ENCODE measurements around the gene PSTPIP2. TPM values are rescaled to one million over a fixed set of nuclear protein-coding genes. Genes with fewer than 3 reads are reported as not detected.

The PSTPIP2 gene
- total RNA-seq, 1 experiment from 2014 or later, result 6.8 TPM

DNA sequence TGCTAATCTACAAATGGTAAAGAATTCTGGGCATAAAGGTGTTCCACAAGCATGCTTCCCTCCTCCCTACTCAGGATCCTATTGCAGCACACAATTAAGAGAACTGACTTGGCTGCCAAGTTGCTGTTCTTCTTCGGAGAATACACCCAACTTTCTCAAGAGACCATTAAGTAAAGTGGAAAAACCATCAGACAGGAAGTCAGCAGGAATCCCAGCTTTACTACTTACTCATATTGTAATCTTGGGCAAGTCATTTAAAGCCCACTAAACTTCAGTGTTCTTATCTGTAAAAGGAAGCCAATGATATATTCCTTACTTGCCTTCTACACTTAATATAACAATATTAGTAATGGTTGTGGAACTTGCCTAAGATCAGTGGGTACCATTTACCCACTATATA lies 37.8 kb downstream of the PSTPIP2 start:
- H3K36me3 ChIP-seq, result no peaks in the 10 kb centered on the region
- DNase-seq, result no peak
- no peaks in the 10 kb centered on the region for H3K4me1 ChIP-seq
- H3K9me3 ChIP-seq (replicated peaks), result no peaks in the 10 kb centered on the region
- H3K27me3 ChIP-seq, result no peaks in the 10 kb centered on the region
- no peak overlapping the region for H3K27ac ChIP-seq
- no peak overlapping the region for H3K4me3 ChIP-seq

DNA sequence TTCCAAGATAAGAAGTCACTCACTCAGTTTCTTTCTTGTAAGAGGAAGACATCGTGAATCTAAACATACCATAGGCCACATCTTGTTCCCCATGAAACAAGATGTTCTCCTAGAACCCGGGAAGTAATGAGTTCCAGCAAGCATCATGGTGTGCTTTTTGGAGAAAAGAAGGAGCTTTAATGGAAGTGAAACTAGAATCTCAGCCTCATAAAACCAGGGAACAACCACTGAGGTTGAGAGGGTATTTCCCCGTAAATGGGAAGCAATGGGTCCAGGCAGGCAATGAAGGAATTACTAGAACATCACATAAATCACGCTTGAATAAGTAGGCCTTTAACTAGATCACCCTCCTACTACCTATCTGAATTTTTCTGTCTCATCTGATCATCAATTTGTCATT lies 40.3 kb downstream of the PSTPIP2 start:
- no peak overlapping the region for H3K4me3 ChIP-seq
- H3K4me1 ChIP-seq, result no peaks in the 10 kb centered on the region
- H3K36me3 ChIP-seq, result no peaks in the 10 kb centered on the region
- no peak for DNase-seq
- no peaks in the 10 kb centered on the region for H3K27me3 ChIP-seq
- H3K9me3 ChIP-seq (replicated peaks), result no peaks in the 10 kb centered on the region
- no peak overlapping the region for H3K27ac ChIP-seq

DNA sequence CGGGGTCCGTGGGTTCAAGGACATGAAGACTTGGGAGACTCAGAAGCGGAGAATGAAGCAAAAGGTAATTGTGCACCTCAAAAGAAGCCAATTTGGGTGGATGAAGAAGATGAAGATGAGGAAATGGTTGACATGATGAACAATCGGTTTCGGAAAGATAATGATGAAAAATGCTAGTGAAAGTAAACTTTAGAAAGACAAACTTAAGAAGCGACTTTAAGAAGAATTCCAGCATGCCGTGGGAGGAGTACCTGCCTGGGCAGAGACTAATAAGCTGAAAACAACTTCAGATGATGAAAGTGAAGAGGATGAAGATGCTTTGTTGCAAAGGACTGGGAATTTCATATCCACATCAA lies 43.5 kb downstream of the PSTPIP2 start:
- no peaks in the 10 kb centered on the region for H3K4me1 ChIP-seq
- no peaks in the 10 kb centered on the region for H3K36me3 ChIP-seq
- DNase-seq, result no peak
- H3K27me3 ChIP-seq, result no peaks in the 10 kb centered on the region
- no peak overlapping the region for H3K27ac ChIP-seq
- H3K4me3 ChIP-seq, result no peak overlapping the region
- no peaks in the 10 kb centered on the region for H3K9me3 ChIP-seq (replicated peaks)

DNA sequence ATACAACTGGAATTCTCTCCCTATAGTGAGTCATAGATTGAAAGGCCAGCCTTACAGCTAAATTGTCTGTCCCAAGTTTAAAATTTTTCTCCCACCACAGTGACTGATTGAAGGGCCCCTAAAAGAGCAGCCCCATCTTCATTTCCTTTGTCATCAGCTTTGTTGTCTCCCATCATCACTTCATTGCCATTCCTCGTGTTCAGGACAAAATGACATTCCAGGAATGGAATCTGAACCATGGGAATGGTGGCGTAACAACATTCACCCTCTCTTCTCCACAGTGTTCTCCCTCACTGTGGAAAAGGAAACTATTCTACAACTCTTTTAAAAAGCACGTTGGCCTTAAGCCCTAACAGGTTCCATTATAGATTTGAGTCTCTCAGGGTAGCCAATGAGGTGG lies 52.1 kb downstream of the PSTPIP2 start:
- Histone ChIP-seq H3K9me3 (replicated peaks) (no peaks in the 10 kb centered on the region), H3K27me3 (no peaks in the 10 kb centered on the region), H3K4me3 (no peak overlapping the region), H3K27ac (no peak overlapping the region), H3K36me3 (no peaks in the 10 kb centered on the region), H3K4me1 (no peaks in the 10 kb centered on the region)
- no peak for DNase-seq

DNA sequence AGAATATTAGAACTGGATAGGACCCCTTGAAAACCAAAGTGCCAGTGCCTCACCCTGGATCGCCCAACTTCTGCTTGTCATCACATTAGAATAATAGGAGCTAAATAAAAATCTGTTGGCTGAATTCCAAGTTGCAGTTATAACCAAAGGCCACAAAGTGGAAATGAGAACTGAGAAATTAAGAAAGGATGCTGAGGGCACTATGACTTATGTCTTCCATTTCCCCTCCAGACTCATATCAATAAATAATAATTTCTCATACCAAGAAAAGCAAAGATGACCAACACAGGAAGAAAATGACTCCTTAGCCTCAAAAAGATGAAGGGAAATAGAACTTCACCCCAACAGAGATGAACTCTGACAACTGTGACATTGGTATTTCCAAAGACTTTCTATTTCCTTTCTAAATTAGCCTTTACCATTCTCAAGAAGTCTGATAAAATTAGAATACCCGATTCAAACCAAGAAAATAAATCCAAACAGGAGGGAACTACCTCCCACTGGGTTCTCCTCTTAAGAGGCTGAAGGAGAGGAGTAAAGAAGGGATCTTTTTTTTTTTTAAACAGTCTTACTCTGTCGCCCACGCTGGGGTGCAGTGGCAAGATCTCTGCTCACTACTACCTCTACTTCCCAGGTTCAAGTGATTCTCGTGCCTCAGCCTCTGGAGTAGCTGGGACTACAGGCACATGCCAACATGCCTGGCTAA lies 58.4 kb downstream of the PSTPIP2 start:
- Histone ChIP-seq H3K4me1 (no peaks in the 10 kb centered on the region), H3K9me3 (replicated peaks) (no peaks in the 10 kb centered on the region), H3K27me3 (no peaks in the 10 kb centered on the region), H3K36me3 (no peaks in the 10 kb centered on the region), H3K4me3 (no peak overlapping the region), H3K27ac (no peak overlapping the region)
- no peak for DNase-seq

DNA sequence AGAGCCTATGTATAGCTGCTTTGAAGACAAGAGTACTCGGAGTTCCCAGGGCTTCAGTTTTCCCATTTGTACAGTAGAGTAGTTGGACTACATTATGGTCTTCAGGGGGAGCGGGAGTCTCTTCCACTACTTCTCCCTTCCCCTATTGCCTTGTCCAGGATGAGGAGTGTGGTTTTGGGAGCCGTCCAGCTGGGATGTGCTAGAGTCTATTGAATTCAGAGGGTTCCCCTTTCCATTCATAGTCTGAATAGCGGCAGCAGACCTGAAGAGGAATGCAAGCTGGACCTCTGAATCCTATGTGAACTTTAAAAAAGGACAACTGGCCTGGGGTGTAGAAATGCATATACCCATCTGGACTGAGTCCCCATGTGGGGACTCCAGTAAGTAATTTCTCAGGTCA lies 61.4 kb downstream of the PSTPIP2 start:
- Histone ChIP-seq H3K36me3 (no peaks in the 10 kb centered on the region), H3K4me3 (no peak overlapping the region), H3K27ac (no peak overlapping the region), H3K4me1 (no peaks in the 10 kb centered on the region), H3K9me3 (replicated peaks) (no peaks in the 10 kb centered on the region), H3K27me3 (no peaks in the 10 kb centered on the region)
- DNase-seq, result no peak

DNA sequence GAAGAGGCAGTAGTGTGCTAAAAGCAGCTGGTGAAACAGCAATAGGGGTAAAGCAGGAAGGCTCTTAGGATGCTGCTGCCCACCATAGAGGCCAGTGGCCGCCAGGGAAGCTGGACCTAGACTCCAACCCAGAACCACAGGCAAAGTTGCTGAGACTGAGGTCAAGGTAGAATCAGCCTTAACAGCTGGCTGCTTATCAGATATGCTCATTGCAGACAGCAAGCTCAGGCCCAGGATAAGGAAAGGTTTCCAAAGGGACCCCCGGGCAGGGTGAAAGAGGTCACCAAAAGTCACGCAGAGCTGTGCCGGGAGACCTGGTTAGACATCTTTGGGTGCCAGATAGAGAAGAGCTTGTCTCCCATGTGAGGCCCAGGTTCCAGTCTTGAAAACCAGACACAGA lies 62.0 kb downstream of the PSTPIP2 start:
- no peak for DNase-seq
- Histone ChIP-seq H3K4me3 (no peak overlapping the region), H3K27ac (no peak overlapping the region), H3K36me3 (no peaks in the 10 kb centered on the region), H3K27me3 (no peaks in the 10 kb centered on the region), H3K4me1 (no peaks in the 10 kb centered on the region), H3K9me3 (replicated peaks) (no peaks in the 10 kb centered on the region)

DNA sequence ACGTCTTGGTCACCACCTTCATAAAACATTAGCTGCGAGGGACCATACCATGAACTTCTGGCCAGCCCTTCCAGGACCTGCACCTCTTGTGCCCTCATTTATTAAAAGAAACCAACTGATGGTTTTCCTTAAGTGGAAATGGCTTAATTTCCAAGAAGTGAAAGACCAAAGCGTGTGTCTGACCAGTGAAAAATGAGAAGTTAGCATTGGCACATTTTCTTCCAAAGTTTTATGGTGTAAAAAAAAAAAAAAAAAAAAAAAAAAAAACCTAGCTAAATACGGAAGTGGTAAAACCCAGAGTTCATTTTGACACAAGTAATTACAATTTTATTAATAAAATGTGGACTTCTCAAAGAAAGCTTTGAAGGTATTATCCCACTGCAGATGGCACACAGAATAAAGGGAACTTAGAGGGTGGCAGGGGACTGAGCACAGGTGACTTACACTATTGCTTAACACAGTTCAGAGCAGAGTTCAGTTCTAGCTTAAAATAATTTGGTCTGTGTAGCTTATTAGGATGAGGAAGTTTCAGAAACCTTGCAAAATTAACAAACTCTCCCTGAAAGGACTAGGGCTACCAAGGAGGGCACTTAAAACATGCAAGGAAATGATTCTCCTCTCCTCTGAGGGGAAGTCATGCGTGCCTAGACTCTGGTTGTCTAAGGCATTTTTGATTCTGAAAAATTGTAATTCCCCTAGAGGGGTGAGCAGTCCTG lies 62.8 kb downstream of the PSTPIP2 start:
- Histone ChIP-seq H3K27me3 (no peaks in the 10 kb centered on the region), H3K36me3 (no peaks in the 10 kb centered on the region), H3K9me3 (replicated peaks) (no peaks in the 10 kb centered on the region), H3K4me1 (no peaks in the 10 kb centered on the region), H3K27ac (no peak overlapping the region), H3K4me3 (no peak overlapping the region)
- no peak for DNase-seq

DNA sequence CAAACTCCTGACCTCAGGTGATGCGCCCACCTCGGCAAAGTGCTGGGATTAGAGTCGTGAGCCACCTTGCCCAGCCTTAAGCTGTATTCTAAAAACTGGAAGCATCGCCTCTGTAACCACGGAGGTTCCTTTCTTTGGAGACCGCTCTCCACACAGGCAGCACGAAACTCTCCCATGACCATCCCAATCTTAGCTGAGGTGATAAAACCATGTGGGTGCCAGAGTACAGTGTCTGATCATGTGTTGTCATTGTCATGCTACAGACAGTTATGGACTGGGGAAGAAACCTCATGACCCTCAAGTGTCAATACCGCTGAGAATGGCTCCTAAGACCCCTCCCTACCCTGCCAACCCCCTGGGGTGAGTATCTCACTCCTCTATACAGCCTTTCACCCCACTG lies 63.5 kb downstream of the PSTPIP2 start:
- Histone ChIP-seq H3K4me3 (no peak overlapping the region), H3K36me3 (no peaks in the 10 kb centered on the region), H3K27me3 (no peaks in the 10 kb centered on the region), H3K4me1 (no peaks in the 10 kb centered on the region), H3K9me3 (replicated peaks) (no peaks in the 10 kb centered on the region), H3K27ac (no peak overlapping the region)
- DNase-seq, result no peak

DNA sequence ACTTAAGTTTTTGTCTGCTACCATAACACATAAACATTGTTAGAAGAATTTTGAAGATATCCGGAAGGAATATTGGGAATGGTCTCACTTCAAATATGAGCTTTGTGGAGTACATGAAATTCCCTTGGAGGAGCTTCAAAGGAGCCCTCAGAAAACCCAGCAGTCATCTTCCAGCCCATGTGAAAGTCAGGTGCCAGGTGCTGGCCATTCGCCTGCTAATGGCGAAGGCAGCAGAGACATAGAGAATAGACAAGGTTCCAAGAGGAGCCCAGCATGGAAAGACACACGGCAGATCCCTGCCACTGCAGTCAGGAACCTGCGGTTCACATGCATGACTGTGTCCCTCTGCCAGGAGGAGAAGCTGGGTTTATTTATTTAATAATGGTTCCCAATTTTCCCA lies 64.9 kb downstream of the PSTPIP2 start:
- H3K4me3 ChIP-seq, result no peak overlapping the region
- no peaks in the 10 kb centered on the region for H3K27me3 ChIP-seq
- no peaks in the 10 kb centered on the region for H3K9me3 ChIP-seq (replicated peaks)
- H3K4me1 ChIP-seq, result no peaks in the 10 kb centered on the region
- no peak for DNase-seq
- no peaks in the 10 kb centered on the region for H3K36me3 ChIP-seq
- H3K27ac ChIP-seq, result no peak overlapping the region

DNA sequence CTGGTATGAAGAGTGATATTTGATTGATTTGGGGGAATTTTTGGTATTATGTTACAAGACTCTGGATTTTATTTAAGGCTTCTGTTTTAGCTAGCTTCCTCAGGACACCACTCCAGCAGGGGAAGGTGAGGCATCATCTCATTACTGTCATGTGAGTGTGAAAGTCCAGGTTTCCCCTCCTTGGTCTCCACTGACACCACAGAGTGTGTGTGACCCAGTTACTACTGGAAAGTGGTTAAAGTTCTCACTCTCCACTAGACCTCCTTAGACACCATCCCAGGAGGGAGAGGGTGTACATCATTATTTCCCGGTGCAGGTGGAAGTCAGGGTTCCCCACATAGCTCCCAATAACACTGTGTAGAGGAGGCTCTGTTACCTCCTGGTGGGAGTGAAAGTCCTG lies 69.1 kb downstream of the PSTPIP2 start:
- DNase-seq, result no peak
- H3K4me3 ChIP-seq, result no peak overlapping the region
- H3K27me3 ChIP-seq, result no peaks in the 10 kb centered on the region
- H3K9me3 ChIP-seq (replicated peaks), result no peaks in the 10 kb centered on the region
- H3K4me1 ChIP-seq, result no peaks in the 10 kb centered on the region
- no peaks in the 10 kb centered on the region for H3K36me3 ChIP-seq
- no peak overlapping the region for H3K27ac ChIP-seq

DNA sequence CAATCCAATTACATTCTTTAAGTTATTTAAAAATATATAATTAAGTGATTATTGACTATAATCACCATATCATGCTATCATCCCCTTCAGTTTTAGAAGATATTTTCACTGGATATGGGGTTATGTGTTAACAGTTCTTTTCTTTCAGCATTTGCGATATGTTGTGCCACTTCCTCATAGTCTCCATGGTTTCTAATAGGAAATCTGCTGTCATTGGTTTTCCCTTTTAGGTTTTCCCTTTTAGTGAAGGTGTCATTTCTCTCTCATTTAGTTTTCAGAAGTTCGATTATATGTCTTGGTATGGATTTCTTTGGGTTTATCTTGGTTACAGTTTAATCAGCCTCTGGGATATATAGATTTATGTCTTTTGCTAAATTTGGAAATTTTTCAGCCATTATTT lies 70.2 kb downstream of the PSTPIP2 start:
- Histone ChIP-seq H3K4me3 (no peak overlapping the region), H3K27me3 (no peaks in the 10 kb centered on the region), H3K36me3 (no peaks in the 10 kb centered on the region), H3K4me1 (no peaks in the 10 kb centered on the region), H3K9me3 (replicated peaks) (no peaks in the 10 kb centered on the region), H3K27ac (no peak overlapping the region)
- DNase-seq, result no peak

DNA sequence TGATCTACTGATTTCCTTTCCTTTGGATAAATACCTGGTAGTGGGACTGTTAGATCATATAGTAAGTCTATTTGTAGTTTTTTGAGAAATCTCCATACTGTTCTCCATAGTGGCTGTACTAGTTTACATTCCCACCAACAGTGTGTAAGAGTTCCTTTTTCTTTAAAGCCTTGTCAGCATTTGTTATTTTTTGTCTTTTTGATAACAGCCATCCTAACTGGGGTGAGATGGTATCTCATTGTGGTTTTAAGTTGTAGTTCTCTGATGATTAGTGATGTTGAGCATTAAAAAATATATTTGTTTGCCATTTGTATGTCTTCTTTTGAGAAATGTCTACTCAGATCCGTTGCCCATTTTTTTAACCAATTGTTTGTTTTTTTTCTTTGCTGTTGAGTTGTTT lies 71.0 kb downstream of the PSTPIP2 start:
- no peak overlapping the region for H3K4me3 ChIP-seq
- no peaks in the 10 kb centered on the region for H3K36me3 ChIP-seq
- H3K4me1 ChIP-seq, result no peaks in the 10 kb centered on the region
- no peaks in the 10 kb centered on the region for H3K9me3 ChIP-seq (replicated peaks)
- no peak overlapping the region for H3K27ac ChIP-seq
- no peak for DNase-seq
- no peaks in the 10 kb centered on the region for H3K27me3 ChIP-seq

DNA sequence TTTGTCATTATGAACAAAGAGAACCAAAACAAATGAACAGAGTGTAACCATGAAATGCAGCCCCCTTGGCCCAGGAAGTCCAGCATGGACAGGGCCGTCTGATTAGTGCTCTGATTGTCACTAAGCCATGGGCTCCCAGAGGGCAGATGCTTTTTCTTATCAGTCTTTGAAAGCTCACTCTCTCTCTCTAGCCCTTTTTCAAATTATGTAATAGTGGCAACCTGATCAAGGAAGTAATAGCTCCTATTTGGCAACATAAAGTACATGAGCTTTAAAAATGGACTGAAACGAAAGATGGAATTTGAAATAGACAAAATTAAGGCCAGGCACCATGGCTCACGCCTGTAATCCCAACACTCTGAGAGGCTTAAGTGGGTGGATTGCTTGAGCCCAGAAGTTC lies 72.5 kb downstream of the PSTPIP2 start:
- no peaks in the 10 kb centered on the region for H3K27me3 ChIP-seq
- no peak for DNase-seq

DNA sequence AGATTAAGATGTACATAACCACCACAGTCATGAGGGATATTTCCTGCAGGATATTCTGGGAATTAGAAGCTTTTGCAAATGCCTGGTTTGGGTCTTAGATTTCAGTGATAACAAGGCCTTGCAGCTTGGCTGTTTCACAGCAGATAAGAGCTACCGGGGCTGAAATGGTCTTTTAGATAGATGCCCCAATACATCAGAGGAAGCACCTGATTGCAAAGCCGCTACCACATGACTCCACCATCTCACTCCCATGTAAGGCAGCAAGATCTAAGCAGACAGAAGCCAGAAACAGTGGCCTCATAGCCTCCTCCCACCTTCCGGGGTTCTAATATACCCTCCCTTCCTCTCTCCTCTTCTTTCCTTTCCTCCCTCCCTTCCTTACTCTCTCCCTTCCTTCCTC lies 73.8 kb downstream of the PSTPIP2 start:
- Histone ChIP-seq H3K9me3 (replicated peaks) (no peaks in the 10 kb centered on the region), H3K27ac (no peak overlapping the region), H3K36me3 (no peaks in the 10 kb centered on the region), H3K4me3 (no peak overlapping the region), H3K4me1 (no peaks in the 10 kb centered on the region), H3K27me3 (no peaks in the 10 kb centered on the region)
- no peak for DNase-seq

More for the DNA sequence above, 72.5 kb downstream of the PSTPIP2 start:
- no peaks in the 10 kb centered on the region for H3K36me3 ChIP-seq
- H3K4me1 ChIP-seq, result no peaks in the 10 kb centered on the region
- no peak overlapping the region for H3K4me3 ChIP-seq
- no peak overlapping the region for H3K27ac ChIP-seq
- H3K9me3 ChIP-seq (replicated peaks), result no peaks in the 10 kb centered on the region

DNA sequence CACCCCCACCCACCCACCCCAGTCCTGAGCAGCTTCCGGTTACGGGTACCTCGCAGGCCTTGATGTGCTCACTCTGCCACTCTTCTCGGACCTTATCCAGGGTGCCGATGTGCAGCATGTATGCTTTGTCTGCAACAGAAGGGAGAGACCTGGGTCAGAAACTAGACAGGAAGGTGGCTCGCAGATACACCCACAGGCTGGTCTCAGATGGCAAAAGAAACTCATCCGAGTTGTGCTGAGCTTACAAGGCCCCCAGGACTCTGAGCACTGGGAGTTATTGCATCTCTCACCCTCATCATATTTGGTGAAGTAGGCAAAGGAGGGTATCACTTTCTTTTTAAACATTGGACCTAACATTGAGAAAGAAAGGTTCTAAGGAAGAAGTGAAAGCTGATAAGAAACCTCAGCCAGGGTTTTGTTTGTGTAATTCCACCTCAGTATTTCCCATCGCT lies 74.3 kb downstream of the PSTPIP2 start:
- H3K27ac ChIP-seq, result no peak overlapping the region
- H3K4me1 ChIP-seq, result no peaks in the 10 kb centered on the region
- no peak for DNase-seq

More for the DNA sequence above, 74.3 kb downstream of the PSTPIP2 start:
- H3K4me3 ChIP-seq, result no peak overlapping the region
- H3K27me3 ChIP-seq, result no peaks in the 10 kb centered on the region
- H3K36me3 ChIP-seq, result no peaks in the 10 kb centered on the region
- H3K9me3 ChIP-seq (replicated peaks), result no peaks in the 10 kb centered on the region

All from SJCRH30 (cell line).